ENCODE results near the gene AGAP1.
"Not testable (repeated sequence)": the region's sequence is repeated elsewhere in the genome, so short reads cannot be mapped to it uniquely, and the experiment has no call there.

Gene AGAP1

DNA sequence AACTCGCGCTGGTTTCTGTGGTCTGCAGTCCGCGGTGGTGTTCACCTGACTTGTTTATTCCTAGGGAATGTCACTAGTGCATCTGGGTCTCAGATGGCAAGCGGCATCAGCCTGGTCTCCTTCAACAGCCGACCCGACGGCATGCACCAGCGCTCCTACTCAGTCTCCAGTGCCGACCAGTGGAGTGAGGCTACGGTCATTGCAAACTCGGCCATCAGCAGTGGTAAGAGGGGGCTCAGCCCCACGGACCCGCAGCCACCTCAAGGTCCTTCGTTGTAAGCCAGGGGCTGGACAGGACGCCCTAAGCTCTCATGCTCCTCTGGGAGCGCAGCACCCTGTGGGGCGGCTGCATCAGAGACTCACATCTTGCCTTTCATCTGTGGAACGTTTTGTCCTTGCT lies 436.9 kb downstream of the AGAP1 start:
- DNase-seq, result no peak

DNA sequence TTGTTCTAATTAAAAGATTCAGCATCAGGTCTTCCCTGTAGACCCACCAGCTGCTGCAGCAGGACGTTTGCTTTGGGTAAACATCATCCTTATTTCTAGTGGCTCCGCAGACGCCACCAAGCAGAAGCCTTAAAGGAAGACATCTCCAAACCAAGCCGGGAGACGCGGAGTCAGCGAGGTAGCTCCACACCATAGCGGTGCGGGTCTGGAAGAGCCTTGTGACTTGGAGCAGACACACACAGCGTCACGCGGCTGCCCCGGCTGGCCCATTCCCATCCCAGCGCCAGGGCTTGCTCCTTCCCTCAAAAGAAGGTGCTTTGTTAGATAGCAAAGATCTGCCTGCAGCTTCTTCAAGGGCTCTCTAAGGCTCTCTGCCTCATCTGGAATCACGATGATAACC lies 437.8 kb downstream of the AGAP1 start:
- no peak for DNase-seq

DNA sequence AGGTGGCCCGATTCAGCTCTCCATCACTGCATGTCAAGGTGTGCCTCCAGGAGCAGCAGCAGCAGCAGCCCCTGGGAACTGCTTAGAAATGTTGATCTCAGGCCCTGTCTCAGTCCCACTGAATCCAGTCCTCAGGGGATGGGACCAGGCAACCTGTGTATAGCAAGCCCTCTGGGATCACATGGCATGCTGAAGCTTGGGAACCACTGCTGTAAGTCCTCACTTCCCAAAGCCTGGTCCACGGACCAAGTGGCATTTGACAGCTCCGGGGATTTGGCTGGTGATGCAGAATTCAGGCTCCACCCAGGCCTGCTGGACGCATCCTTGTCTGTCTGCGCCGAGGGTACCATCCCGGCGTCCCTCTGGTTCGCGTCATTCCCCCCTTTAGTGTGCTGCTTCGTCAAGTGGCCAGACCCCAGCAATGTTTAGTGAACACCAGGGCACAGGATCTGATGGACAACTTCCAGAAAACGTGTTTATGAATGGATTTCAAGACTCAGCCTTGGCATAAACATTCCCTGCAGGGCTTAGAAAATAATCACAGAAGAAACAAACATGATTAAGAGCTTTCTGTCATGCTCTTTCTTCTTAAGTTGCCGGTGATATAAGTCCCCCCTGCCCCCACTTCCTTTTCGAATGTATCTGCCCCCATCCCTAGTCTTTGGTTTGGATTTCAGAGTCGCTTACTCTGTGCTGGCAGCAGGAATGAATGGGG lies 440.4 kb downstream of the AGAP1 start:
- no peak for DNase-seq

- DNase-seq, result no peak
Measured at GRCh38 chr2:235934774-235935484, 441.1 kb downstream of the AGAP1 start.

- DNase-seq, result no peak
Measured at GRCh38 chr2:235935773-235936172, 441.9 kb downstream of the AGAP1 start.

DNA sequence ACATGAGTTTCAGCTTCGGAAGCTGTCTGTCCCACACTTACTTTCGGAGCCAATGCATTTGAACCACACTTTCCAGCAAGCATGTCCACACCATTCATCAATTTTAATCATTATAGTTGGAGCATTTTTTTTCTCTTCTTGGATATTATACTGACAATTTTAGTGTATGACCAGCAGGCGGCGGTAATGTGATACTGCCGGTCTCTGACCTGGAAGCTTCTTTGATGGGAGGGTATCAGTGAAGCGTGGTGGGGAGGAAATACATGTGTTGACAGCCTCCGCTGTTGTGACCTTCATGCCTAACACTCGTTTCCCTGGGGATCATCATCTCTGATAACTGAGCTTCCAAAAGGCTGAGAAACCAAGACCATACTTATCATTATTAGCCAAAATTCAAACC lies 442.6 kb downstream of the AGAP1 start:
- DNase-seq, result no peak

GRCh38 chr2:235937087-235937486 lies 443.2 kb downstream of the AGAP1 start:
- DNase-seq, result no peak

DNA sequence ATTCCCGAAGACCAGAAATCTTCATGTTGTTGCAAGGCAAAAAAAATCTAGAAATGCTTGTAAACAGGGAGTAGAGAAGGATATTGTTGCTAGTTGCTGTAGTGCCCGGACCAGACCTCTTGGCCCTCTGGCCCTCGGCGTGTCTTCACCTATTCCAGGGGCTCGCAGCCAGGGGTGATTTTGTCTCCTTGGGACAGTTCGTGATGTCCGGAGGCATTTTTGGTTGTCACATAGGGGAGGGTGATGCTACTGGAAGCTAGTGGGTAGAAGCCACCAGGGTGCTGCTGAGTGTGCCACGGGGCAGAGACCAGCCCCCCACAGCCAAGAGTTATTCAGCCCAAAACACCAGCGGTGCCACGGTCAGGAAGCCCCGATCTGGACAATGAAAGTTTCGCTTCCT lies 443.7 kb downstream of the AGAP1 start:
- DNase-seq, result no peak

- DNase-seq, result no peak
Measured at GRCh38 chr2:235937936-235938335, 444.1 kb downstream of the AGAP1 start.

DNA sequence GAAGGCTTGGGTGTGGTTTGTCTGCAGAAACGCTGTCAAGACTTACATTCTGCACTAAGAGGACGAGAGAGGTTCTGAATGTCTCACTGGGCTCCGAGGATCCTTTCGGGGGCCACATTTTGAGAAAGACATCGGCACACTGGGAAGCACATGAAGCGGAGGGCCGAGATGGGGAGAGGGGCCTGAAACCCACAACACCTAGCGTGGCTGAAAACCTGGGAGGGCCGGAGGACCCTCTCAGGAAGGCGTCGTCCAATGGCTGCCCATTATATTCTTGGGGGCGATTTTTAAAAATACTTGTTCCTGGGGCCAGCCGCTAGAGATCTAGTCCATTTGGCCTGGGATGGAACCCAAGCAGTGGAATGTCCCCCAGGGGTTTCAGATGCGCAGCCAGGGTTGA lies 444.8 kb downstream of the AGAP1 start:
- DNase-seq, result no peak

DNA sequence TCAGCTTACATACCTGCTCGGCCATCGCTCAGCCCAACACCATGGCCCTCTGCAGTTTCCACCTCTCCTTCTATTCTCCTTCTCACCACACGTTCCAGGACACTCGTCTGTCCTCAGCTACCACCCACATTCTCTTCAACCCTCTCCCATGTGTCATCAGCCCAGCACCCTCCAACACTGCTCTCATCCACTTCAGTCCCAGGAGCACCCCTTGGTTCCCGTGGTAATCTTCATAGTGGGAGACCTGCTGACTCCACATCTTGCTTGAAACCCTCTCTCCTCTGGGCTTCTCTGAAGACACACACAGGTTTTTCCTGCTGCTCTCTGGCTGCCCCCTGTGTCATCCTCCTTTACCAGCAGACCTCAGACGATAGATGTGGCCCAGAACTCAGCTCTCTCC lies 445.6 kb downstream of the AGAP1 start:
- no peak for DNase-seq

- no peak for DNase-seq
Measured at GRCh38 chr2:235940330-235940729, 446.5 kb downstream of the AGAP1 start.

GRCh38 chr2:235944591-235944990 lies 450.7 kb downstream of the AGAP1 start:
- no peak for DNase-seq

DNA sequence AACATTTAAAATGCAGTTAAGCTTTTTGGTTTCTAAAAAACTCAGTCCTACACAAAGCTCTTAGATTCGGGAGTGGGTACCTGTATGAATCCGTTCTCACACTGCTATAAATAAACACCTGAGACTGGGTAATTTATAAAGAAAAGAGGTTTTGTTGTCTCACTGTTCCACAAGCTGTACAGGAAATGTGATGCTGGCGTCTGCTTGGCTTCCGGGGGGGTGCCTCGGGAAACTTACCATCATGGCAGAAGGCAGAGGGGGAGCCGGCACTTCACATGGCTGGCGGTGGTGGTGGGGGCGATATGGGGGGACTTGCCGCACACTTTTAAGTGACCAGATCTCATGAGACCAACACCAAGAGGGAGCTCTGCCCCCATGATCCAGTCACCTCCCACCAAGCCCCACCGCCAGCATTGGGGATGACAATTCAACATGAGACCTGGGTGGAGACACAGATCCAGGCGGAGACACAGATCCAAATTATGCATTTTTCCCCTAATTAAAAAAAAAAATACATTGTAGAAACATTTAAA lies 451.8 kb downstream of the AGAP1 start:
- DNase-seq, result no peak

DNA sequence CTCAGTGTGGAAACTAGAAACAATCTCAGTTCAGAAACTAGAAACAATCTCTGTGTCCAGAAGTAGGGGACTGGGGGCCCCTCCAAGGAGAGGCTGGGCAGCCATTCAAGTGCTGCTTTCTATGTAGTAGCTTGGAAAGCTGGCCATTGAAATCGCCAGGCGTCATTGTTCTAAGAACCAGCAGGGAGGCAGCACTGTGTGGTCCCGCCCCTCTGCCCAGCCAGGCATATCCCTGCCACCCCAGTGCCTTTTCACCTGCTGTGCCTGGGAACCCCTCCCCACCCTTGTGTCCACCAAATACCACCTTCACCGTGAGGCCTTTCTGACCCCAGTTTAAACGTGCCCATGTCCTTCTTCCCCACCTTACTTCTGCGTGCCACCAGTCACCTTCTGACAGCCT lies 452.7 kb downstream of the AGAP1 start:
- DNase-seq, result no peak

- DNase-seq, result not testable (repeated sequence)
Measured at GRCh38 chr2:235947055-235947454, 453.2 kb downstream of the AGAP1 start.

DNA sequence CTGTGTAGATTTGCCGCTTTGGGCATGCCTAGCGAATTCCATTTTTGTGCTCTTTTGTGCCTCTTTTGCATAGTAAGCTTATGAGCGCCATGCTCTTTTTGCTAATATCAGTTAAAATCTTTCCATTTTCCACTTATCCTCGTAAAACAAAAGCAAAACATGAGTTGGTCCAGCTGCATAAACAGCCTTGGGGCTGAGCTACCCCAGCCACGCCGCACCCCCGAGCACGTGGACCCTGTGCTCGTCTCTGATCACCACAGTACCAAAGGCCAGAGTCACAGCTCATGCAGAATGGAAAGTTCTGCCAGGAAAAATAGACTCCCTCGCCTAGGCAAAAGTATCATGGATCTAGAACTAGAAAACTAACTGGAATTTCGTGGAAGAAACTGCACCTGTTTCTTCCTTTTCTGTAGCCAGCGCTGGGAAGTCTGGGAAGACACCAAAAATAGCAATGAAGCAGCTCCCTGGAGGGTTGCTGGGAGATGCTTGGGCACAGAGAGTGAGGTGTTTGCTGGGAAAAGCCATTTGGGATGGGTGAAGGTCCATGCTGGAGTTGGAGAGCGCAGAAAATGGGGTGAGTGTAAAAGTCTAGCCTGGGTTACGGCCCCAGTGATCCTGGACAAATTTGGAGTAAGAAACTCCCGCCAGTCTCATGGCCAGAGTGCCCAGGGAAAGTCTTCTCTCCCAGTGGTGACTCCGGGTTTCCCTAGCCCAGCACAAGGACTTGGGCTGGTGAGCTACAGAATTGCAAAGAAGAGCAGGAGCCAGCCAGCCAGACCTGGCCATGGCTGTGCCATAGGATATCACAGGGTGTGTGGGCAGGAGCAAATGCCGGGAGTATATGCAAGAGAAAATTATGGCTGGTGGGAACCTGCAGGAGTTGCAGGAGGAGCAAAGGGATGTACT lies 456.0 kb downstream of the AGAP1 start:
- DNase-seq, result no peak

GRCh38 chr2:235950473-235950809 lies 456.6 kb downstream of the AGAP1 start:
- no peak for DNase-seq

DNA sequence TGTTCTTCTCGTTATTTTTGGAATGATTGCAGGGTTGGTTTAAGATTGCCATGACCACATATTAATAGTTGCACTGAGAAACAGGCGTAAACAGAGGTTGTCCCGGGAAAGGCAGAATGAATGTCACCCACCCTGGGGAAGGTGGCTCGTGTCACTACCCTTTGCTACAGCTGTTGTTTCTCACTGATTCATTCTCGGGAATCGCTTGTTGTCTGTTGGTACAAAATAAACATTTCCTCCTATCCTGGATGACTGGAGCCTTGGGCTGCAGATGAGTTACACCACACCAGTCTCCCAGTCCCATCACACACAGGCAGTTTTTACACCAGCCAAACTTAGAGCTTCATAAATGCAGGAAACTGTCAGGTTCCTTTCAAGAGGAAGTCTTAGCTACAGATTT lies 457.6 kb downstream of the AGAP1 start:
- DNase-seq, result peak in 1 of 5 experiments; percentile 3

DNA sequence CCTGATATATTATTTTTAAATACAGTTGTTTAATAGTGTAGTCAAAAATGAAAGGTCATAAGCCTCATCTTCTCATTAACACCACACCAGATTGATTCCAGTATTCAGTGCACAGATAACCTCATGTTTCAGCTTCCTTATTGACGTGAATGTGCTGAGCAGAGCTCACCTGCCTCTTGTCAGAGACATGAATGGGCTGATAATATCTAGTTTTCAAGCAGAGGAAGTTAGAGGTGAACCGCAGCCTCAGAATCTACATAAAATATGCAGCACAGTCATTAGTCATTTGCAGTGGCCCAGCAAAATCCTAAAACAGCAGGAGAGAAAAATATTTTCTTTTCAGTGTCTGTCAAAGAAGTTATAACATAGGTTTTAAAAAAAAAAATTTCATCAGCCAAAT lies 458.1 kb downstream of the AGAP1 start:
- peak in 3 of 5 experiments; percentile 15 to 92 (median 47) for DNase-seq

GRCh38 chr2:235952714-235953113 lies 458.9 kb downstream of the AGAP1 start:
- DNase-seq, result no peak

DNA sequence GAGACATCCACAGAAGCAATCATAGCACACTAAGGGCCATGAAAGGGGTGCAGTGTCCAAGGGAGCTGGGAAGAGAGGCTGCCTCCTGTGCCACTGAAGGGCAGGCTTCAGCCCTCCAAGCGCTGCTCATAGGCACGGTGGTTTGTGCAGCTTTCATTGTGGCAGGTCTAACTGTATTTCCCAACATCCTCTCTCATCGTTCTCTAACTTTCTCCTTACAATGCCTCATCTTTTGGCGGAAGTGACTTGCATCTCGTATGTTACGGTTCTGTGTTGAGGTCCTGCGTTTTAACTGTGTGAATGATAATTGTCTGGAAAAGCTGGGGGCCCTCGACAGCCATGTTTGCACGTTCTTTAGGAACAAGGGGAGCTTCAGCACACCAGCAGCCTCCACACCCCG lies 460.4 kb downstream of the AGAP1 start:
- no peak for DNase-seq

GRCh38 chr2:235954888-235955480 lies 461.1 kb downstream of the AGAP1 start:
- DNase-seq, result peak in 1 of 5 experiments; percentile 2

All from T-helper 2 cell (primary cell).